Kidney epithelial cell (primary cell): ENCODE data around the gene ARMC10. TPM values are rescaled to one million over a fixed set of nuclear protein-coding genes. Genes with fewer than 3 reads are reported as not detected.
"Not testable (repeated sequence)": the region's sequence is repeated elsewhere in the genome, so short reads cannot be mapped to it uniquely, and the experiment has no call there.

Experiments used
- DNase-seq: peaks from one replicate; pipeline ENCODE4 v3.0.0-alpha.2; 2010; ENCODE audit warnings: low read depth
- H3K27me3 ChIP-seq: 2 replicates; pipeline ENCODE4 v1.6.0; 2011; ENCODE audit warnings: low read length; ENCODE audit not compliant: control insufficient read depth, insufficient read depth
- H3K36me3 ChIP-seq: 2 replicates; pipeline ENCODE4 v1.5.1; 2011; ENCODE audit warnings: low read length; ENCODE audit not compliant: control insufficient read depth, insufficient read depth
- H3K4me3 ChIP-seq: 2 replicates; pipeline ENCODE4 v1.5.1; 2011; ENCODE audit warnings: low read depth, mild to moderate bottlenecking, control low read depth, low read length
- total RNA-seq: library from RNA; depleted of rRNA; stranded (reverse); fragments of >200 nt; gene quantifications from 2 replicates; pipeline ENCODE4 v1.2.3, GENCODE V29; 2015
- TF ChIP-seq, protein P1 (sequence below): IDR thresholded peaks from 2 replicates; pipeline ENCODE4 v1.5.1; 2011; ENCODE audit warnings: mild to moderate bottlenecking, moderate library complexity, low read length, control low read depth, inconsistent platforms; ENCODE audit not compliant: insufficient read depth, poor library complexity, severe bottlenecking

ARMC10 gene
- total RNA-seq, 1 donor from 2014 or later: 34.7 TPM

DNA sequence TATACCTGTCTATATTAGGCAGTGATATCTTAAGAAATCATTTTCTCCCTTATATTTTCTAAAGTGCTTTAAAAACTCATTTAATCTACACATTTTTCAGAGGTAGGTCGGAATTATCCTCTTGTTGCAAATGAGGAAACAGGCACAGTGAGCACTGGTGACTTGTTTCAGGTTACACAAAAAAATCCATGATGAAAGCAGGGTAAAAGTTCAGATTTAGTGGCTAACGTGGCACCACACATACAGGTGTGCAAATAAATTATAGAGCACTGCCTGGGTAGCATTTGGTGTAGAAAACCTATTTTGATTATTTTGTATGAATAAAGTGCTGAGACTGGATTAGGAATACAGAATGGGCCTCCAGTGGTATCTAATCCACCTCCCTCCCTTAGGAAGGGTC, 26.6 kb downstream of the ARMC10 start:
- Histone ChIP-seq H3K4me3 (no peak overlapping the region), H3K27me3 (no peaks in the 10 kb centered on the region), H3K36me3 (no peaks in the 10 kb centered on the region)
- DNase-seq: no peak
- TF ChIP-seq, protein P1, sequence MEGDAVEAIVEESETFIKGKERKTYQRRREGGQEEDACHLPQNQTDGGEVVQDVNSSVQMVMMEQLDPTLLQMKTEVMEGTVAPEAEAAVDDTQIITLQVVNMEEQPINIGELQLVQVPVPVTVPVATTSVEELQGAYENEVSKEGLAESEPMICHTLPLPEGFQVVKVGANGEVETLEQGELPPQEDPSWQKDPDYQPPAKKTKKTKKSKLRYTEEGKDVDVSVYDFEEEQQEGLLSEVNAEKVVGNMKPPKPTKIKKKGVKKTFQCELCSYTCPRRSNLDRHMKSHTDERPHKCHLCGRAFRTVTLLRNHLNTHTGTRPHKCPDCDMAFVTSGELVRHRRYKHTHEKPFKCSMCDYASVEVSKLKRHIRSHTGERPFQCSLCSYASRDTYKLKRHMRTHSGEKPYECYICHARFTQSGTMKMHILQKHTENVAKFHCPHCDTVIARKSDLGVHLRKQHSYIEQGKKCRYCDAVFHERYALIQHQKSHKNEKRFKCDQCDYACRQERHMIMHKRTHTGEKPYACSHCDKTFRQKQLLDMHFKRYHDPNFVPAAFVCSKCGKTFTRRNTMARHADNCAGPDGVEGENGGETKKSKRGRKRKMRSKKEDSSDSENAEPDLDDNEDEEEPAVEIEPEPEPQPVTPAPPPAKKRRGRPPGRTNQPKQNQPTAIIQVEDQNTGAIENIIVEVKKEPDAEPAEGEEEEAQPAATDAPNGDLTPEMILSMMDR: no peak

DNA sequence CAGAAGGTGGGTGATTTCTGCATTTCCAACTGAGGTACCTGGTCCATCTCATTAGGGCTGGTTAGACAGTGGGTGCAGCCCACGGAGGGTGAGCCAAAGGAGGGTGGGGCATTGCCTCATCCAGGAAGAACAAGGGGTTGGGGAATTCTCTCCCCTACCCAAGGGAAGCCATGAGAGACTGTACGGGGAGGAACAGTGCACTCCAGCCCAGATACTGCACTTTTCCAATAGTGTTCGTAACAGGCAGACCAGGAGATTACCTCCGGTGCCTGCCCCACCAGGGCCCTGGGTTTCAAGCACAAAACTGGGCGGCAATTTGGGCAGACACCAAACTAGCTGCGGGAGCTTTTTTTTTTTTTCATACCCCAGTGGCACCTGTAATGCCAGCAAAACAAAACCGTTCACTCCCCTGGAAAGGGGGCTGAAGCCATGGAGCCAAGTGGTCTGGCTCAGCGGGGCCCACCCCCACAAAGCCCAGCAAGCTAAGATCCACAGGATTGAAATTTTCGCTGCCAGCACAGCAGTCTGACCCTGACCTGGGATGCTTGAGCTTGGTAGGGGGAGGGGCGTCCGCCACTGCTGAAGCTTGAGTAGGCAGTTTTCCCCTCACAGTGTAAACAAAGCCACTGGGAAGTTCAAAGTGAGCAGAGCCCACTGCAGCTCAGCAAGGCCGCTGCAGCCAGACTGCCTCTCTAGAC, 31.2 kb downstream of the ARMC10 start:
- Histone ChIP-seq H3K36me3 (no peaks in the 10 kb centered on the region), H3K27me3 (no peaks in the 10 kb centered on the region), H3K4me3 (no peak overlapping the region)
- no peak for DNase-seq
- TF ChIP-seq, protein P1: no peak

DNA sequence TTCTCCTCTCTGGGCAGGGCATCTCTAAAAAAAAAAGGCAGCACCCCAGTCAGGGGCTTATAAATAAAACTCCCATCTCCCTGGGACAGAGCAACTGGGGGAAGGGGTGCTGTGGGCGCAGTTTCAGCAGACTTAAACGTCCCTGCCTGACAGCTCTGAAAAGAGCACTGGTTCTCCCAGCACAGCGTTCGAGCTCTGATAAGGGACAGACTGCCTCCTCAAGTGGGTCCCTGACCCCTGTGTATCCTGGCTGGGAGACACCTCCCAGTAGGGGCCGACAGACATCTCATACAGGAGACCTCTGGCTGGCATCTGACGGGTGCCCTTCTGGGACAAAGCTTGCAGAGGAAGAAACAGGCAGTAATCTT, 31.7 kb downstream of the ARMC10 start:
- not testable (repeated sequence) for H3K27me3 ChIP-seq

DNA sequence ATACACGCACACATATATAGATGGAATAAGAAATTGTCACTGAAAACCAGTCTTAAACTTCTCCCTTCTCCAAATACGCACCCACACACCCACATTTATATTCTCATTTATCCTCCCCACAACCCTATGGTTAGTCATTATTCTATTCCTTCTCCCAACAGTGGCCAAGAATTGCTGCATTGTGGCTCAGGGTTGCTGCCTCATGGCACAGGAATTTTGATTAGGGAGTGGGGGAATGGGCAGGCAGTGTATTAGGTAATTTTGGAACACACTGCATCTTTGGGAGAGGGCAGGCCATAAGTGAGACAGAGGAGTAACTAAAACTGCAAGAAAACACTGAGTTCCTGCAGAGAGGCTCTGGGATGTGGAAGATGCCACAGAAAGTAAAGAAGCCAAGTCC, 38.2 kb downstream of the ARMC10 start:
- Histone ChIP-seq H3K27me3 (no peaks in the 10 kb centered on the region), H3K36me3 (no peaks in the 10 kb centered on the region), H3K4me3 (no peak overlapping the region)
- TF ChIP-seq, protein P1: no peak
- peak; percentile 70 for DNase-seq

More for the DNA sequence above, 31.7 kb downstream of the ARMC10 start:
- H3K36me3 ChIP-seq, DNase-seq, H3K4me3 ChIP-seq: not testable (repeated sequence)

DNA sequence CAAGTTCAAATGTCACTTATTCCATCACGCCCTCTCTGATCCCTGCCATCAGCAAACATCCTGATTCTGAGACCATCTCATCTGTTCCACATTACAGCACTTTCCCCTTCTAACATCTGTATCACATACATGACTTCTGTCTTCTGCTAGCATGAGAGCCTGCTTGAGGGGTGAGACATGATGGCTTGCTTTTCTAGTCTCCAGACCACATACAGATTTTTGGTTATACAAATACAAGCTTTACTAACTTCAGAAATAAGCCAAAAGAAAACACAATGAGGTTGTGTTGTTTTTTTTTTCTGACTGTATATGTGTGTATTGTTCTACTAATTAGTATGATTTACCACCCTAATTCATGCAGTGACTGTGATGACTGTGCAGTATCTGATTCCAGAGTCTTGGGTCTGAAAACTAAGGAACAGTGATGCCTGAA, 39.7 kb downstream of the ARMC10 start:
- DNase-seq: no peak
- no peaks in the 10 kb centered on the region for H3K36me3 ChIP-seq
- H3K4me3 ChIP-seq: no peak overlapping the region
- no peaks in the 10 kb centered on the region for H3K27me3 ChIP-seq
- TF ChIP-seq, protein P1: no peak

DNA sequence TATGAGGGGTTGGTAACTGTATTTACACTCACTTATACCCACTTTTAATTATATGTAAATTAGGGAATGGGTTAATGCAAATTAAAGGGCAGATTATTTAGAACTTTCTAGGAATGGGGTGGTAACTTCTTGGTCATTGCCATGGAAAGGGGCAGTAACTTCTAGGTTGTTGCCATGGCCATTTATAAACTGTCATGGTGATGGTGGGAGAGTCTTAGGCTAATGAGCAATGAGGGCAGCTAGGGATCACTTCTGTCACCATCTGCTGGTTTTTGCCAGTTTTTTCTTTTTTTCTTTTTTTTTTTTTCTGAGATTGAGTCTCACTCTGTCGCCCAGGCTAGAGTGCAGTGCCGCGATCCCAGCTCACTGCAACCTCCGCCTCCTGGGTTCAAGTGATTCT, 40.8 kb downstream of the ARMC10 start:
- TF ChIP-seq, protein P1: no peak
- no peak overlapping the region for H3K4me3 ChIP-seq
- no peaks in the 10 kb centered on the region for H3K27me3 ChIP-seq
- no peak for DNase-seq
- H3K36me3 ChIP-seq: no peaks in the 10 kb centered on the region
